ENCODE results near the gene PAQR3. TPM values are rescaled to one million over a fixed set of nuclear protein-coding genes. Genes with fewer than 3 reads are reported as not detected.

The PAQR3 gene
- total and polyA plus RNA-seq, 9 of the 15 experiments (the other 6 are each of a cell fraction or from before 2014, with no cell fraction given), result 10.7 to 77.1 (median 31.6) TPM

DNA sequence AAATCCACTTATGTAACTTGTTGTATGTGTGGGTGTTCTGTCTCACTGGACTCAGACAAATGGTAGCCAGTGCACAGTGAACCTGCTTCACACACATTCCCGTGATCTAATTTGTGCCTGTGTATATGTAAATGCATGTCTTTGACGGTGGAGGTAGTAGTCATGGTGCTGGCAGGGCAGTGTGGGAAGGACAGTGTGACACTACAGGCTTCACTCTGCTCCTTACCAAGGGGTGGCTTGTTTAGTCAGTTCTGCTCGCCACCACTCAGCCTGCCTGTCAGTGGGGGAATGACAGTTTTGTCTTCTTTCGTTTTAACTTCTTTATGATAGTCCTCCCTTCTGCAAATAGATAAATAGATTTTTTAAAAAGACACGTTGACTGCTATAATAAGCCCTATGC lies 17.7 kb upstream of the PAQR3 start (continued):
- TF ChIP-seq NFATC3 (IDR thresholded peaks at IDR 0.05) (no peak), CC2D1A (IDR thresholded peaks at IDR 0.05) (no peak), ASH1L (IDR thresholded peaks at IDR 0.05; ENCODE audit: borderline replicate concordance, low read depth, partially characterized antibody) (no peak), HSF4 (CRISPR knock-in tag; IDR thresholded peaks at IDR 0.05; ENCODE audit: borderline replicate concordance) (no peak), MCM5 (IDR thresholded peaks at IDR 0.05; ENCODE audit: low read depth) (no peak), MAFF (IDR thresholded peaks at IDR 0.05; ENCODE audit: low read length) (no peak), DDX20 (tag; IDR thresholded peaks at IDR 0.05; ENCODE audit: low read depth) (no peak)
- TF ChIP-seq, protein P1, sequence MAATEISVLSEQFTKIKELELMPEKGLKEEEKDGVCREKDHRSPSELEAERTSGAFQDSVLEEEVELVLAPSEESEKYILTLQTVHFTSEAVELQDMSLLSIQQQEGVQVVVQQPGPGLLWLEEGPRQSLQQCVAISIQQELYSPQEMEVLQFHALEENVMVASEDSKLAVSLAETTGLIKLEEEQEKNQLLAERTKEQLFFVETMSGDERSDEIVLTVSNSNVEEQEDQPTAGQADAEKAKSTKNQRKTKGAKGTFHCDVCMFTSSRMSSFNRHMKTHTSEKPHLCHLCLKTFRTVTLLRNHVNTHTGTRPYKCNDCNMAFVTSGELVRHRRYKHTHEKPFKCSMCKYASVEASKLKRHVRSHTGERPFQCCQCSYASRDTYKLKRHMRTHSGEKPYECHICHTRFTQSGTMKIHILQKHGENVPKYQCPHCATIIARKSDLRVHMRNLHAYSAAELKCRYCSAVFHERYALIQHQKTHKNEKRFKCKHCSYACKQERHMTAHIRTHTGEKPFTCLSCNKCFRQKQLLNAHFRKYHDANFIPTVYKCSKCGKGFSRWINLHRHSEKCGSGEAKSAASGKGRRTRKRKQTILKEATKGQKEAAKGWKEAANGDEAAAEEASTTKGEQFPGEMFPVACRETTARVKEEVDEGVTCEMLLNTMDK (IDR thresholded peaks at IDR 0.05; ENCODE audit: borderline replicate concordance, insufficient read depth, low read depth, low read length, poor library complexity, severe bottlenecking), result no peak
- TF ChIP-seq, protein P2, sequence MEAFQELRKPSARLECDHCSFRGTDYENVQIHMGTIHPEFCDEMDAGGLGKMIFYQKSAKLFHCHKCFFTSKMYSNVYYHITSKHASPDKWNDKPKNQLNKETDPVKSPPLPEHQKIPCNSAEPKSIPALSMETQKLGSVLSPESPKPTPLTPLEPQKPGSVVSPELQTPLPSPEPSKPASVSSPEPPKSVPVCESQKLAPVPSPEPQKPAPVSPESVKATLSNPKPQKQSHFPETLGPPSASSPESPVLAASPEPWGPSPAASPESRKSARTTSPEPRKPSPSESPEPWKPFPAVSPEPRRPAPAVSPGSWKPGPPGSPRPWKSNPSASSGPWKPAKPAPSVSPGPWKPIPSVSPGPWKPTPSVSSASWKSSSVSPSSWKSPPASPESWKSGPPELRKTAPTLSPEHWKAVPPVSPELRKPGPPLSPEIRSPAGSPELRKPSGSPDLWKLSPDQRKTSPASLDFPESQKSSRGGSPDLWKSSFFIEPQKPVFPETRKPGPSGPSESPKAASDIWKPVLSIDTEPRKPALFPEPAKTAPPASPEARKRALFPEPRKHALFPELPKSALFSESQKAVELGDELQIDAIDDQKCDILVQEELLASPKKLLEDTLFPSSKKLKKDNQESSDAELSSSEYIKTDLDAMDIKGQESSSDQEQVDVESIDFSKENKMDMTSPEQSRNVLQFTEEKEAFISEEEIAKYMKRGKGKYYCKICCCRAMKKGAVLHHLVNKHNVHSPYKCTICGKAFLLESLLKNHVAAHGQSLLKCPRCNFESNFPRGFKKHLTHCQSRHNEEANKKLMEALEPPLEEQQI (IDR thresholded peaks at IDR 0.05), result no peak
- TF ChIP-seq, protein P3, sequence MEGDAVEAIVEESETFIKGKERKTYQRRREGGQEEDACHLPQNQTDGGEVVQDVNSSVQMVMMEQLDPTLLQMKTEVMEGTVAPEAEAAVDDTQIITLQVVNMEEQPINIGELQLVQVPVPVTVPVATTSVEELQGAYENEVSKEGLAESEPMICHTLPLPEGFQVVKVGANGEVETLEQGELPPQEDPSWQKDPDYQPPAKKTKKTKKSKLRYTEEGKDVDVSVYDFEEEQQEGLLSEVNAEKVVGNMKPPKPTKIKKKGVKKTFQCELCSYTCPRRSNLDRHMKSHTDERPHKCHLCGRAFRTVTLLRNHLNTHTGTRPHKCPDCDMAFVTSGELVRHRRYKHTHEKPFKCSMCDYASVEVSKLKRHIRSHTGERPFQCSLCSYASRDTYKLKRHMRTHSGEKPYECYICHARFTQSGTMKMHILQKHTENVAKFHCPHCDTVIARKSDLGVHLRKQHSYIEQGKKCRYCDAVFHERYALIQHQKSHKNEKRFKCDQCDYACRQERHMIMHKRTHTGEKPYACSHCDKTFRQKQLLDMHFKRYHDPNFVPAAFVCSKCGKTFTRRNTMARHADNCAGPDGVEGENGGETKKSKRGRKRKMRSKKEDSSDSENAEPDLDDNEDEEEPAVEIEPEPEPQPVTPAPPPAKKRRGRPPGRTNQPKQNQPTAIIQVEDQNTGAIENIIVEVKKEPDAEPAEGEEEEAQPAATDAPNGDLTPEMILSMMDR (IDR thresholded peaks at IDR 0.05 in 2 of 3, conservative IDR thresholded peaks at IDR 0.05 in 1 of 3; ENCODE audit: insufficient read depth in 2 of 3, low read depth in 1 of 3, low read length in 3 of 3), result peak in 1 of 3 experiments; percentile 14; a peak in 1 of 6 replicates

Data from K562 (cell line).